Psoas muscle (tissue), 8 donors: ENCODE data around the gene ZNF264. TPM values are rescaled to one million over a fixed set of nuclear protein-coding genes. Genes with fewer than 3 reads are reported as not detected.

ENCODE experiments used
- ATAC-seq, 4 donors: fragments of 200-7000 bp; cut with Tn5 transposase; one replicate each; pipeline ENCODE4 v1.9.1; 2020; ENCODE audit warnings: moderate library complexity in 3 of 4, mild to moderate bottlenecking in 2 of 4
- DNase-seq, 2 donors: peaks; one replicate each; pipeline ENCODE4 v3.0.0-alpha.2; 2020
- H3K27ac ChIP-seq: fragments of 200-600 bp; one replicate; pipeline ENCODE4 v1.8.0; 2022
- H3K27me3 ChIP-seq, 3 donors: fragments of 200-600 bp in 1 of 3; one replicate each; pipeline versions ENCODE4 v1.6.1 to v1.8.0; 2013 to 2022; ENCODE audit warnings: low read length in 2 of 3, mild to moderate bottlenecking in 2 of 3, moderate library complexity in 1 of 3; ENCODE audit not compliant: insufficient read depth in 3 of 3
- H3K36me3 ChIP-seq, 2 donors: fragments of 200-600 bp in 1 of 2; one replicate each; pipeline versions ENCODE4 v1.6.1 to v1.8.0; 2013 to 2022; ENCODE audit warnings: low read depth in 1 of 2, mild to moderate bottlenecking in 1 of 2, moderate library complexity in 1 of 2; ENCODE audit not compliant: insufficient read depth in 1 of 2
- H3K4me1 ChIP-seq: fragments of 200-600 bp; one replicate; pipeline ENCODE4 v1.8.0; 2022
- H3K4me3 ChIP-seq: fragments of 200-600 bp; one replicate; pipeline ENCODE4 v1.8.0; 2022; ENCODE audit warnings: mild to moderate bottlenecking
- H3K9me3 ChIP-seq: fragments of 200-600 bp; one replicate; pipeline ENCODE4 v1.8.0; 2022
- CTCF ChIP-seq: fragments of 200-600 bp; IDR thresholded peaks from one replicate; pipeline ENCODE4 v1.8.0; 2022; ENCODE audit warnings: antibody characterized with exemption
- WGBS, 3 donors: extraction: QIAGEN DNeasy Blood & Tissue Kit; methylation state at CpG; one replicate each; pipeline versions ENCODE4 v1.1.6 to v1.1.7; 2013; 5-methylcytosine and 5-hydroxymethylcytosine counted together
- intact Hi-C, 2 donors: fragments of 100-400 bp; cut with DNase I; formaldehyde crosslinking; loops; one replicate each; pipeline versions ENCODE4 v1.11.0 to v1.14.2; 2022
- polyA plus RNA-seq, 3 donors: library from polyadenylated mRNA; stranded (reverse); fragments of 200-250 nt; gene quantifications; one replicate each; pipeline ENCODE4 v1.2.3, GENCODE V29; 2013
- total RNA-seq, 4 donors: library from RNA; stranded (reverse); fragmentation: NEBNext Ultra II Directional in 2 of 4; extraction: Animal tissue kit (Norgen Biotek cat#: 25700) in 2 of 4; gene quantifications; one replicate each; pipeline versions ENCODE4 v1.2.1 to v1.2.4, GENCODE V29; 2021 to 2023
- donor health status: healthy with polysubstance abuse.
- donor health status: DM: no; HTN: no; CAD: no; lungs with moderate emphysema.
- donor health status: Bipolar disorder and iron deficiency.
- donor health status: healthy.
- donor health status: DM: yes; HTN: yes; CAD: no.
- donor health status: DM: no; HTN: no; CAD: no.
- donor health status: DM: no; HTN: no; CAD: no.
- donor health status: DM: yes; HTN: yes; CAD: no.

The ZNF264 gene
- total and polyA plus RNA-seq, 7 donors = 2.3 to 20.3 (median 14.6) TPM

GRCh38 chr19:57271280-57271679 lies 80.0 kb downstream of the ZNF264 start:
- H3K27me3 ChIP-seq = no peaks in the 10 kb centered on the region
- H3K4me1 ChIP-seq = no peaks in the 10 kb centered on the region
- DNase-seq = no peak
- no peak overlapping the region for H3K4me3 ChIP-seq
- no peak for ATAC-seq
- intact Hi-C loops = no loop called here
- WGBS, 3 donors = 94 to 97% (median 96%) methylated on average over 8 of the region's 8 CpGs
- TF ChIP-seq CTCF = no peak
- no peak overlapping the region for H3K27ac ChIP-seq
- H3K9me3 ChIP-seq = no peaks in the 10 kb centered on the region
- H3K36me3 ChIP-seq = peaks cover 0 to 45% of the 10 kb centered on the region in 2 donors

Other genes with a start within 250 kb of the ZNF264 start
- not detected for gene USP29, start 71.5 kb upstream of the ZNF264 start, total RNA-seq
- gene USP29, start 71.5 kb upstream of the ZNF264 start, polyA plus RNA-seq = not detected
- gene ZIM3, start 46.3 kb upstream of the ZNF264 start, total RNA-seq = not detected
- not detected for gene ZIM3, start 46.3 kb upstream of the ZNF264 start, polyA plus RNA-seq
- gene DUXA, start 24.0 kb upstream of the ZNF264 start, total RNA-seq = not detected
- not detected for gene DUXA, start 24.0 kb upstream of the ZNF264 start, polyA plus RNA-seq
- 1 to 10 TPM in 2 of 4 donors, under 1 TPM in 1, not detected in 1; 0.37 to 2.1 (median 1.9) TPM for gene AURKC, start 39.5 kb downstream of the ZNF264 start, total RNA-seq
- 1 to 10 TPM in 1 of 3 donors, under 1 TPM in 2; 0.55 to 1.3 (median 0.70) TPM for gene AURKC, start 39.5 kb downstream of the ZNF264 start, polyA plus RNA-seq
- gene ZNF805, start 49.1 kb downstream of the ZNF264 start, total RNA-seq = 10 to 100 TPM; 10.3 to 16.4 (median 12.7) TPM
- 1 to 10 TPM; 1.2 to 5.2 (median 1.2) TPM for gene ZNF805, start 49.1 kb downstream of the ZNF264 start, polyA plus RNA-seq
- 10 to 100 TPM; 30.1 to 54.0 (median 38.1) TPM for gene ZNF460, start 89.0 kb downstream of the ZNF264 start, total RNA-seq
- 1 to 10 TPM; 1.0 to 7.0 (median 1.1) TPM for gene ZNF460, start 89.0 kb downstream of the ZNF264 start, polyA plus RNA-seq
- gene ZNF543, start 129.0 kb downstream of the ZNF264 start, total RNA-seq = 1 to 10 TPM; 6.7 to 6.8 (median 6.7) TPM
- gene ZNF543, start 129.0 kb downstream of the ZNF264 start, polyA plus RNA-seq = 1 to 10 TPM; 1.0 to 3.9 (median 2.0) TPM
- 1 to 10 TPM; 3.3 to 8.8 (median 6.8) TPM for gene ZNF304, start 159.8 kb downstream of the ZNF264 start, total RNA-seq
- gene ZNF304, start 159.8 kb downstream of the ZNF264 start, polyA plus RNA-seq = 1 to 10 TPM; 2.3 to 6.2 (median 3.3) TPM
- 10 to 100 TPM; 12.6 to 21.3 (median 17.5) TPM for gene TRAPPC2B, start 172.1 kb downstream of the ZNF264 start, total RNA-seq
- 10 to 100 TPM; 30.9 to 78.7 (median 38.9) TPM for gene TRAPPC2B, start 172.1 kb downstream of the ZNF264 start, polyA plus RNA-seq
- gene ZNF547, start 172.1 kb downstream of the ZNF264 start, total RNA-seq = 1 to 10 TPM; 1.1 to 2.8 (median 1.9) TPM
- gene ZNF547, start 172.1 kb downstream of the ZNF264 start, polyA plus RNA-seq = 1 to 10 TPM in 2 of 3 donors, under 1 TPM in 1; 0.80 to 3.3 (median 1.1) TPM
- gene ZNF548, start 198.4 kb downstream of the ZNF264 start, total RNA-seq = 10 to 100 TPM in 2 of 4 donors, 1 to 10 TPM in 2; 5.6 to 12.1 (median 8.3) TPM
- 1 to 10 TPM; 3.2 to 9.9 (median 4.6) TPM for gene ZNF548, start 198.4 kb downstream of the ZNF264 start, polyA plus RNA-seq
- 10 to 100 TPM in 1 of 4 donors, 1 to 10 TPM in 3; 4.8 to 11.0 (median 6.3) TPM for gene ZNF17, start 219.7 kb downstream of the ZNF264 start, total RNA-seq
- gene ZNF17, start 219.7 kb downstream of the ZNF264 start, polyA plus RNA-seq = 1 to 10 TPM; 3.6 to 9.0 (median 4.4) TPM
- 10 to 100 TPM in 2 of 4 donors, 1 to 10 TPM in 2; 5.1 to 11.9 (median 8.0) TPM for gene ZNF749, start 243.8 kb downstream of the ZNF264 start, total RNA-seq
- 10 to 100 TPM in 2 of 3 donors, 1 to 10 TPM in 1; 6.7 to 22.4 (median 19.7) TPM for gene ZNF749, start 243.8 kb downstream of the ZNF264 start, polyA plus RNA-seq